Measurements from ENCODE around the gene PPFIA1.

Gene PPFIA1

GRCh38 chr11:70270104-70270876 lies at the start of gene PPFIA1:
TSS of gene PPFIA1 (plus strand) at chr11:70270690. CDS start at chr11:70272173, 1,483 bp downstream.
- peak; percentile 55 for DNase-seq (ENCODE audit: low read depth)

GRCh38 chr11:70220920-70221319 lies 49.6 kb upstream of the PPFIA1 start:
- no peak for DNase-seq (ENCODE audit: low read depth)

DNA sequence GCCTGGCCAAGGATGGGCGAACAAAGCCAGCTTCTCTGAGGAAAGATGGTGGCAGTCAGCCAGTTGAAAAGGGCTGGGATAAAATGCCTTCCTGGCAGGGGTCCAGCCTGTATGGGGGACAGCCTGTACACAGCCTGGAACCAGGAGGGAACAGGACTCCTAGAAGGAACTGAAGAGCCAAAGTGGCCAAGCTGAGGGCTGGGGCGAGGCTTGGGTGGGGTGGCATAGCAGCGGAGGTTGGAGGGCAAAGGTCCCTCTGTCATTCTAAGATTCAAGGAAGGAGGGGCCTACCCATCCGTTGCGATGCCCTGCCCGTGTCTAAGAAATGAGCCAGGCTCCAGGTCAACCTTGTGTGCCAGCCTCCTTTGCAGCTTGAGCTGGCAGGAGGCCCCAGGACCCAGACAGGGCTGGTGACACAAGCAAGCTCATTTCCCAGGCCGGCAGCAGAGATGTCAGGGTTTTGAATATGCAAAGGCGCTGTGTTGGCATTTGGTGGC lies 44.8 kb upstream of the PPFIA1 start:
- no peak for DNase-seq (ENCODE audit: low read depth)

- DNase-seq (ENCODE audit: low read depth): no peak
Observed at GRCh38 chr11:70226183-70226582, 44.3 kb upstream of the PPFIA1 start.

GRCh38 chr11:70226967-70227366 lies 43.5 kb upstream of the PPFIA1 start:
- no peak for DNase-seq (ENCODE audit: low read depth)

- DNase-seq (ENCODE audit: low read depth): no peak
Observed at GRCh38 chr11:70229737-70230136, 40.8 kb upstream of the PPFIA1 start.

GRCh38 chr11:70230151-70230839 lies 40.2 kb upstream of the PPFIA1 start:
- no peak for DNase-seq (ENCODE audit: low read depth)

DNA sequence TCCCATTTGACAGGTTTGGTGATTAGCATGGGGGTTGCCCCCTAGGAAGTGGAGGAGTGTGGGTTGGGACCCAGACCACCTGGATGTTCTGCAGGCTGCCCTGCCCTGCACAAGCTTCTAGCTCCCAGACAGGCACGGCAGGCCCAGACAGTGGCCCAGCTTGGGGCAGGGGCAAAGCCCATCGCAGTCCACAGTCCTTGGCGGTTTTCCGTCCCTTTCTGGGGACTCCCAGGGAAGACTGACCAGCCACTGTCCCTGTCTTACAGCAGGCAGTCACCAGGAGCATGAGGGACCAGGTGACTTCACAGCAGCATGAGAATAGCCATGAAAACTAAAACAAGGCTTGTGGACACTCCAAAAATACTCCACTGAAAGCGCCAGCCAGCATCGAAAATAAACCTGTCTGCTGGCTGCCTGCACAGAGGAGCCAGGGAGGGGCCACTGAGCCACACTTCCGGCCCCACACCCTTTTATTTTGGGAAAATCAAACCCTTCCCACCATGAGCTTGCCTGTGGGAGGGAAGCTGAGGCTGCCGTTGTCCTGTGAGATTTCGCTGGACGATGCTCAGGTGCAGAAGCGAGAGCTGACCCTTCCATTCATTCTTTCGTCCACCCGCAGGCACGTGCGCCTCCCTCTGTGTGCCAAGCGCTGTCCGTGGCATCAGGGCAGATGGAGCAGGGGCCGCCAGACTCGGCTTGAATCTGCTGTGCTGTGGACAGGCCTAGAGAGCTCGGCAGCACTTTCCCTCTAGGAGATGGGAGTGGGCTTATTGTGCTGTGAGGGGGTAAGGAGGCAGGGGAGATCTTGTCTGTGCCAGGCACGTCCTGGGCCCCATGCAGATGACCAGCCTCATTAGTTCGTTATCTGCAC lies 39.4 kb upstream of the PPFIA1 start:
- no peak for DNase-seq (ENCODE audit: low read depth)

GRCh38 chr11:70233034-70233433 lies 37.5 kb upstream of the PPFIA1 start:
- no peak for DNase-seq (ENCODE audit: low read depth)

DNA sequence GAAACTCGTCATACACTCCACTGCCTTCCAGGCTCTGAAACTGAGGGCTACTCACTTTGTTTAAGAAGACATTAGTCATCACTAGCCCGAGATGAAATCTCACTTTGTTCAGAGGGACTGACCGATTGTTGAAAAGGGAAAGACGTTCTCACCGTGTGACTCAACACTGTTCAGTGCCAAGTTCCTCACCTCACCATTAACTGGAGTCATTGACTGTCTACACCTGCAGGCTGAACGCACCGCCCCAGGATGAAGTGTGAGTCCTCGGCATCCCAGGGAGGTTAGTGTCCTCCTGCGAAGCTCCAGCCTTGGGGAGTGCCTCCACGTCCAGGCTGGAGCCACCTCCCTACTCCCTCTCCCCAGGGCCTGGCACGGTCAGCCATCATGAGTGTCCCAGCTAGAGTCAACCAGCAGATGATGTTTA lies 37.0 kb upstream of the PPFIA1 start:
- DNase-seq (ENCODE audit: low read depth): no peak

GRCh38 chr11:70233962-70234361 lies 36.5 kb upstream of the PPFIA1 start:
- no peak for DNase-seq (ENCODE audit: low read depth)

DNA sequence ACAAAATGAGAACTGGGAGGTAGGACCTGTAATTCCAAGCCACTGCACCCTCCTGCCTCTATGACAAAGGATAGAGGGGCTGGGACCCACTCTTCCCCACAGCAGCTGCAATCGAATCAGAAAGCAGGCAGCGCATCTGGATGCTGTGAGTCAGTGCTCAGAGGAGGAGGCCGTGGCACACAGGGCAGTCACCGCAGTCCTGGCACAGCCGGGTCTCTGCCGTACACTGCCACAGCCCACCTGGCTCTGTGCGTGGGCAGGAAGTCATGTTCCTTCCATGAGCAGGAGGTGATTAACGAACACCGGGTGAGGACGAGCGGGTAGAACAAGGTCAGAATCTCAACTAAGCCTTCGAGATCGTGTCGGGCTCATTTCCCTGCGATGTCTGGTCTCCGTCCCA lies 30.2 kb upstream of the PPFIA1 start:
- no peak for DNase-seq (ENCODE audit: low read depth)

GRCh38 chr11:70241709-70242108 lies 28.8 kb upstream of the PPFIA1 start:
- DNase-seq (ENCODE audit: low read depth): no peak

DNA sequence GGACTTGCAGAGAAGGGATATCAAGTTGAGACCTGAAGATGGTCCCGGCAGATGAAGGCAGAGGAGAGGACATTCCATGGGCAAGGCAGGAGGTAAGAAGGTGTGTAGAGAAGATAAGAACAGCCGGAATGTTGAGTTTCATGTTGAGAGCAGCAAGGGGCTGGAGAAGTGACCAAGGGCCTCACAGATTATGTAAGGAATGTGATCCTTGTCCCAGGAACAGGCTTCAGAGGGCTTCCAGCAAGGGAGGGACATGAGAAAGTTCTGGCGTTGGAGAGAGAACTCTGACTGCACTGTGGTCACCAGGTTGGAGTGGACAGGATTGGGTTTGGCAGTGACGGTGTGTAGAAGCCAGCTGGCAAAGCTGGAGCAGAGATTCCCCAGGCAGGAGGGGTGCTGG lies 27.6 kb upstream of the PPFIA1 start:
- DNase-seq (ENCODE audit: low read depth): no peak

DNA sequence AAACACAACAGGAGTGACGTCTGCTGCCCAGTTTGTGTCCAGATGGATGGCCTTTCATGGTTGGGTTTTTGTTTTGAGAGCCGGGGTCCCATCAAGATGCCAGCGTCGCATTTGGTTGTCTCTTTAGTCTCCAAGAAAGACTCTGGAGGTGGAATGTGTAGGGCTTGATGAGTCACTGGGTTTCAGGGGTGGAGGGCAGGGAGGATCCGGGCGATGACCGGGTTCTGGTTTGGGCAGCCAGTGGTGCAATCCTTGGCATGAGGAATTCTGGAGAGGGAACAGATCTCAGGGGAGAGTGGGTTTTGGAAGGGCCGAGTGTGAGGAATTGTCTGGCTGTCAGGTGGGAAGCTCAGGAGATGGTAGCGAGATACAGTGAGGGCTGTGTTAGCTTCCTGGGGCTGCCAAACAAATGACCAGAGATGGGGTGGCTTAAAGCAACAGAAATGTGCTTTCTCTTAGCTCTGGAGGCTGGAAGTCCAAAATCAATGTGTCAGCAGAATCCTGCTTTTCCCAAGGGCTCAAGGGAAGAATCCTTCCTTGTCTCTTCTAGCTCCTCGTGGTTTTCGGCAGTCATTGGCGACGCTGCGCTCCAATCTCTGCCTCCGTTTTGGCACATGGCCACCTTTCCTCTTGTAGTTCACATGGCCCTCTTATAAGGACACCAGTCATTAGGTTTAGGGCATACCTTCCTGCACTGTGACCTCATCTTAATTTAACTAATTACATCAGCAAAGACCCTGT lies 26.4 kb upstream of the PPFIA1 start:
- DNase-seq (ENCODE audit: low read depth): no peak

- DNase-seq (ENCODE audit: low read depth): no peak
Observed at GRCh38 chr11:70244698-70245097, 25.8 kb upstream of the PPFIA1 start.

- DNase-seq (ENCODE audit: low read depth): no peak
Observed at GRCh38 chr11:70246196-70246595, 24.3 kb upstream of the PPFIA1 start.

DNA sequence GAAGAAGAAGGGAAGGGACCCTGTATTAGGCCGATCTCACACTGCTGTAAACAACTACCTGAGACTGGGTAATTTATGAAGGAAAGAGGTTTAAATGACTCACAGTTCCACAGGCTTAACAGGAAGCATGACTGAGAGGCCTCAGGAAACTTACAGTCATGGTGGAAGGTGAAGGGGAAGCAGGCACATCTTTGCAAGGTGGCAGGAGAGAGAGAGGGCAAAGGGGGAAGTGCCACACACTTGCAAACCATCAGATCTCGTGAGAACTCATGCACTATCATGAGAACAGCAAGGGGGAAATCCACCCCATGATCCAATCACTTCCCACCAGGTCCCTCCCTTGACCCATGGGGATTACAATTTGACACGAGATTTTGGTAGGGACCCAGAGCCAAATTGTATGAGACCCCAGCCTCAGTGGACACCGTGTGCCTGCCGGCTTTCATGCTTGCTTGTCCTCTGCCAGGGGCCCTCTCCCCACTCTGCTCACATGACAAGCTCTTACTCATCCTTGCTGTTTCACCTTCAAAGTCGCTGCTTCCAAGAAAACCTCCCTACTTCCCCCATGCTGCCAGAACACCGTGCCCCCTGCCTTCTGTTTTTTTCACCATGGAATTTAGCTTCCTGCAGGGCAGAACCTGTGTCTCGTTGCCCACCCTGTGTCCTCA lies 23.3 kb upstream of the PPFIA1 start:
- DNase-seq (ENCODE audit: low read depth): no peak

- no peak for DNase-seq (ENCODE audit: low read depth)
Observed at GRCh38 chr11:70247710-70248072, 22.8 kb upstream of the PPFIA1 start.

GRCh38 chr11:70250876-70251658 lies 19.4 kb upstream of the PPFIA1 start:
- no peak for DNase-seq (ENCODE audit: low read depth)

Measured in GM04503 (cell line).